ENCODE data around the gene SLCO2A1.

SLCO2A1 gene

DNA sequence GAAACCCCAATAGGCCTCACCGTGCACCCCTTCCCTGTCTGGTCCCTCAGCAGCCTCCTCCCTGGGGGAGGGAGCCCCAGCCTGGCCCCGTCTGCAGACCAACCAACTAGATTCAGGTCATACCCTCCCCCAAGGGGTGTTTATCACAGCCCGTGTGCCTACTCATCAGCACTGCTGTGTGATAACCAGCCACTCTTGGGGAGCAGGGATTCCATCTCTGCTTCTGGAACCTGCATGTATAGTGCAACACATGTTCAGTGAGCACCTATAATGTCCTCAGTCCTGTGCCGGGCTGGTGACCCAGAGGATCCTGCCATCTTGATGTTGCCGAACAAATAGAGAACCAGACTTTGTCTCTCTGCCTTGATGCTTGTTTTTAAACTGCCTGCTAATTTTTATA, 6.6 kb upstream of the SLCO2A1 start:
- H3K27ac ChIP-seq, result no peak overlapping the region
- no peaks in the 10 kb centered on the region for H4K20me1 ChIP-seq (ENCODE audit: insufficient read depth)
- H3K36me3 ChIP-seq (ENCODE audit: insufficient read depth), result no peaks in the 10 kb centered on the region
- TF ChIP-seq, protein P1, sequence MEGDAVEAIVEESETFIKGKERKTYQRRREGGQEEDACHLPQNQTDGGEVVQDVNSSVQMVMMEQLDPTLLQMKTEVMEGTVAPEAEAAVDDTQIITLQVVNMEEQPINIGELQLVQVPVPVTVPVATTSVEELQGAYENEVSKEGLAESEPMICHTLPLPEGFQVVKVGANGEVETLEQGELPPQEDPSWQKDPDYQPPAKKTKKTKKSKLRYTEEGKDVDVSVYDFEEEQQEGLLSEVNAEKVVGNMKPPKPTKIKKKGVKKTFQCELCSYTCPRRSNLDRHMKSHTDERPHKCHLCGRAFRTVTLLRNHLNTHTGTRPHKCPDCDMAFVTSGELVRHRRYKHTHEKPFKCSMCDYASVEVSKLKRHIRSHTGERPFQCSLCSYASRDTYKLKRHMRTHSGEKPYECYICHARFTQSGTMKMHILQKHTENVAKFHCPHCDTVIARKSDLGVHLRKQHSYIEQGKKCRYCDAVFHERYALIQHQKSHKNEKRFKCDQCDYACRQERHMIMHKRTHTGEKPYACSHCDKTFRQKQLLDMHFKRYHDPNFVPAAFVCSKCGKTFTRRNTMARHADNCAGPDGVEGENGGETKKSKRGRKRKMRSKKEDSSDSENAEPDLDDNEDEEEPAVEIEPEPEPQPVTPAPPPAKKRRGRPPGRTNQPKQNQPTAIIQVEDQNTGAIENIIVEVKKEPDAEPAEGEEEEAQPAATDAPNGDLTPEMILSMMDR (conservative IDR thresholded peaks at IDR 0.05; ENCODE audit: low read depth, low read length), result no peak
- H3K4me2 ChIP-seq, result no peak overlapping the region
- H3K9ac ChIP-seq, result no peak overlapping the region
- H3K79me2 ChIP-seq (ENCODE audit: insufficient read depth, low read depth), result no peaks in the 10 kb centered on the region
- no peaks in the 10 kb centered on the region for H3K4me1 ChIP-seq (ENCODE audit: low read depth, poor library complexity, severe bottlenecking)
- no peak overlapping the region for H3K4me3 ChIP-seq (IDR thresholded peaks at IDR 0.05; ENCODE audit: insufficient read depth, low read depth, low read length)
- no peak overlapping the region for H2AFZ ChIP-seq (ENCODE audit: low read depth)
- H3K27me3 ChIP-seq (ENCODE audit: insufficient read depth, low read depth), result no peaks in the 10 kb centered on the region

DNA sequence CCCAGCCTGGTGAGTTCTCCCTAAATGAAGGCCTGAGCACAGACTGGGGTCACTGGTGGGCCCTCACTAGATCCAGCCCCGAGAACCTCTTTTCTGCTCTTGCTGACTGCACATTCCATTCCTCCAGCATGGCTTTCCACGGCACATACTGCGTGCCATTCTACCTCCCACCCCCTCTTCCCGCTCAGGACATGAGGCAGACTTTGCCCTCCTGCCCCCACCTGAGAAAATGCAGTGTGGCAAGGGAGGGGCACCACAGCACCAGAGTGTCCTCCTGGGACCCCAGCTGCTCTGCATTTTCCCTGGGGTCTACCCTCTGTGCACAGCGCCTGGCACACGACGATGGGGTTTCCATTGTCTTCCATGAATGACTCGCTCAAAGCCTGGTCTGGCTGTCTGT, 6.1 kb upstream of the SLCO2A1 start:
- Histone ChIP-seq H3K4me2 (no peak overlapping the region), H3K27ac (no peak overlapping the region), H4K20me1 (ENCODE audit: insufficient read depth) (no peaks in the 10 kb centered on the region), H2AFZ (ENCODE audit: low read depth) (no peak overlapping the region), H3K79me2 (ENCODE audit: insufficient read depth, low read depth) (no peaks in the 10 kb centered on the region), H3K4me1 (ENCODE audit: low read depth, poor library complexity, severe bottlenecking) (no peaks in the 10 kb centered on the region), H3K27me3 (ENCODE audit: insufficient read depth, low read depth) (no peaks in the 10 kb centered on the region), H3K36me3 (ENCODE audit: insufficient read depth) (no peaks in the 10 kb centered on the region), H3K9ac (no peak overlapping the region), H3K4me3 (IDR thresholded peaks at IDR 0.05; ENCODE audit: insufficient read depth, low read depth, low read length) (no peak overlapping the region)
- TF ChIP-seq, protein P1 (conservative IDR thresholded peaks at IDR 0.05; ENCODE audit: low read depth, low read length), result no peak

DNA sequence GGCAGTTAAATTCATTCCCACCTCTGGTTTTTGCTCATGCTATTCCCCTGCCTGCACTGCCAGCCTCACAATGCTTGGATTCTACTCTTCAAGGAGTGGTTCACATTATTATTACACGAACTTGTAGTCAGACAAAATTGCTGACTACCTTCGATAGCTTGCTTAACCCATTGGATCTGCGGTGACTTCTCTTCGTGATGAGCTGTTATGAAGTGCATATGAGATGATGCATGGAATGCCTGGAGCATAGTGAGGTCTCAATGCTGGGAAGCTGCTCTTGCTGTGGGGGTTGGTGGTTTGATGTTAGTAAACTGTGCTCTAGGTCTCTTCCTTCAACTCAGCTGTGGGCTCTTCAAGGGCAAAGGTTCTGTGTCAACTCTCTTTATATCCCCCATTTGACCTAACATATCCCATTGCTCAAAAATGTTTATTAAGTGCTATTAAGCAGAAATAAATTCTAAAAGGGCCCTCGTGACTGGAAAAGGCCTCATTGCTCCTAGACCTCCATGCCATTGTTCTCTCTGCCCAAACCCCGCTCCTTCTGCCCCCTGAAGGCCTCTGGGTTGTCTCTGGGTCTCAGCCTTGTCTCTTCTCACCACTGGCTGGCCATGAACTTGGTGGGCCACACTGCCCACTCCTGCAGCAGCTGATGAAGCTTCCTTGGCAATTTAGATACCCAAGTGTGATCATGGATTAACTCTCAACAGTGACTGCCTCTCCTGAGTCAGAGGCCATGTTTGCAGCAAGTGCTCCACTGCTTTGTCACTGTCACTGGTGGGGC, 4.5 kb upstream of the SLCO2A1 start:
- Histone ChIP-seq H3K27me3 (ENCODE audit: insufficient read depth, low read depth) (no peaks in the 10 kb centered on the region), H4K20me1 (ENCODE audit: insufficient read depth) (no peaks in the 10 kb centered on the region), H3K9ac (no peak overlapping the region), H3K27ac (no peak overlapping the region), H3K4me3 (IDR thresholded peaks at IDR 0.05; ENCODE audit: insufficient read depth, low read depth, low read length) (no peak overlapping the region), H3K79me2 (ENCODE audit: insufficient read depth, low read depth) (no peaks in the 10 kb centered on the region), H3K4me2 (no peak overlapping the region), H2AFZ (ENCODE audit: low read depth) (no peak overlapping the region), H3K36me3 (ENCODE audit: insufficient read depth) (no peaks in the 10 kb centered on the region), H3K4me1 (ENCODE audit: low read depth, poor library complexity, severe bottlenecking) (no peaks in the 10 kb centered on the region)
- TF ChIP-seq, protein P1 (conservative IDR thresholded peaks at IDR 0.05; ENCODE audit: low read depth, low read length), result no peak

DNA sequence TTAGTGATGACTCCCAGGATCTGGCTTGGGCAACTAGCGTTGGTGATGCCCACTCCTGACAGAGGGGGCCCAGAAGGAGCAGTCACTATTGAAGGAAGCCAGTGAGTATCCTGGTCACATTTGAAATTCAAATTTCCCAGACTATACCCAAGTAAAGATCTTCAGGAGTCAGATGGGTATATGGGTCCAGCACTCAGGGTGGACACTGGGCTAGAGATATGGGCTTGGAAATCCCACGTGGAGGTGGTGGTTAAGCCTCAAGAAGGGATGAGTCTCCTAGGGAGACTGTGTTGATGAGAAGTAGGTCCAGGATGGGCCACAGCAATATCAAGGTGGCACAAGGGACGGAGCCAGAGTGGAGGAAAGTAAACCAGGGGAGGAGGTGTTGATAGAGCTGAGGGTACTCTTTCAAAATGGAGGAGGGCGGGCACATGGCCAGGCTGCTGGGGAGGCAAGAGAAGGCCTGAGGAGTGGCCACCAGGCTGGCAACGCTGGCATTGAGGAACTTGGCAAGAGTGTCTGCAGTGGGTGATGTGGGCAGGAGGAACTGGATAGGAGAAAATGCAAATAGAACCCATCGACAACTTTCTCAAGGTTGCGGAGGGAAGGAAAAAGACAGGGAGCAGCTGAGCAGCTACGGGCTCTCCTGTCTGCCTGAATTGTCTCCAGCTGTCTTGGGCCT, 3.7 kb upstream of the SLCO2A1 start:
- H3K4me3 ChIP-seq (IDR thresholded peaks at IDR 0.05; ENCODE audit: insufficient read depth, low read depth, low read length), result no peak overlapping the region
- no peaks in the 10 kb centered on the region for H3K27me3 ChIP-seq (ENCODE audit: insufficient read depth, low read depth)
- H3K36me3 ChIP-seq (ENCODE audit: insufficient read depth), result no peaks in the 10 kb centered on the region
- H3K9ac ChIP-seq, result no peak overlapping the region
- no peaks in the 10 kb centered on the region for H3K4me1 ChIP-seq (ENCODE audit: low read depth, poor library complexity, severe bottlenecking)
- TF ChIP-seq, protein P1 (conservative IDR thresholded peaks at IDR 0.05; ENCODE audit: low read depth, low read length), result no peak
- H2AFZ ChIP-seq (ENCODE audit: low read depth), result no peak overlapping the region
- no peak overlapping the region for H3K27ac ChIP-seq
- H4K20me1 ChIP-seq (ENCODE audit: insufficient read depth), result no peaks in the 10 kb centered on the region
- H3K79me2 ChIP-seq (ENCODE audit: insufficient read depth, low read depth), result no peaks in the 10 kb centered on the region
- H3K4me2 ChIP-seq, result no peak overlapping the region

Data from KMS-11 (cell line).